CD4-positive, alpha-beta memory T cell (primary cell): Measurements from ENCODE around the gene XPO1. TPM values are rescaled to one million over a fixed set of nuclear protein-coding genes. Genes with fewer than 3 reads are reported as not detected.

Experiments
- polyA plus RNA-seq, 2 donors: library from polyadenylated mRNA; unstranded; fragments of 300-500 nt; fragmentation: Illumina TruSeq; gene quantifications; one replicate each; pipeline ENCODE4 v1.2.3, GENCODE V29; 2021
- total RNA-seq, 2 experiments: library from RNA; stranded (reverse); gene quantifications; one replicate each; pipeline ENCODE4 v1.2.3, GENCODE V29; 2021

XPO1 gene
- total and polyA plus RNA-seq, 4 experiments from 2014 or later: 26.8 to 180 (median 110) TPM

Other genes with a start within 250 kb of the XPO1 start
- 100 to 1,000 TPM; 163 to 164 TPM for gene USP34, start 67.3 kb downstream of the XPO1 start, total RNA-seq
- gene USP34, start 67.3 kb downstream of the XPO1 start, polyA plus RNA-seq: 10 to 100 TPM in 1 of 2 donors, 1 to 10 TPM in 1; 7.9 to 26.7 TPM